HepG2 (cell line): ENCODE results near the gene MBNL3. TPM values are rescaled to one million over a fixed set of nuclear protein-coding genes. Genes with fewer than 3 reads are reported as not detected.

Experiments used
- FOXP1 ChIP-seq, 2 experiments: fragments of 450-650 bp in 1 of 2; IDR thresholded peaks; 2 replicates each; pipeline ENCODE4 v1.6.1; 2017 to 2018; ENCODE audit warnings: antibody characterized with exemption in 1 of 2
- HNF4G ChIP-seq, 2 experiments: sonication (generic) in 1 of 2; formaldehyde crosslinking in 1 of 2; IDR thresholded peaks; 2 replicates each; pipeline versions ENCODE4 v1.4.0 to v1.6.1; 2011 to 2020; ENCODE audit warnings: borderline replicate concordance in 2 of 2, low read depth in 2 of 2, mild to moderate bottlenecking in 2 of 2, low read length in 1 of 2, missing genetic modification reagents in 1 of 2, moderate library complexity in 1 of 2
- ISL2 ChIP-seq: sonication (generic); formaldehyde crosslinking; IDR thresholded peaks from 2 replicates; pipeline ENCODE4 v1.5.0; 2020; ENCODE audit warnings: missing genetic modification reagents
- MXI1 ChIP-seq: IDR thresholded peaks from 3 replicates; pipeline ENCODE4 v1.6.1; 2012; ENCODE audit warnings: low read depth, low read length, inconsistent platforms, borderline replicate concordance
- NCOA2 ChIP-seq: sonication (generic); formaldehyde crosslinking; IDR thresholded peaks from 2 replicates; pipeline ENCODE4 v1.8.0; 2022; ENCODE audit warnings: inconsistent platforms
- NFIB ChIP-seq: sonication (generic); formaldehyde crosslinking; IDR thresholded peaks from 2 replicates; pipeline ENCODE4 v1.9.0; 2021; ENCODE audit warnings: missing genetic modification reagents, mild to moderate bottlenecking, borderline replicate concordance
- SRSF1 ChIP-seq: fragments of 200-400 bp; formaldehyde crosslinking; optimal IDR thresholded peaks from 2 replicates; pipeline ENCODE3; 2017; ENCODE audit warnings: mild to moderate bottlenecking, low read depth, low read length, moderate library complexity
- XBP1 ChIP-seq: sonication (generic); formaldehyde crosslinking; IDR thresholded peaks from 2 replicates; pipeline ENCODE4 v1.5.0; 2020; ENCODE audit warnings: missing genetic modification reagents
- ZNF589 ChIP-seq: sonication (generic); formaldehyde crosslinking; conservative IDR thresholded peaks from 2 replicates; pipeline ENCODE4 v1.8.0; 2022; ENCODE audit warnings: mild to moderate bottlenecking, moderate library complexity, missing genetic modification reagents
- polyA plus RNA-seq, 8 experiments: library from polyadenylated mRNA; depleted of rRNA in 3 of 8; stranded (reverse) in 7 of 8; unstranded in 1 of 8; fragments of >200 nt; fragmentation: Illumina TruSeq in 4 of 8; extraction: Trizol in 4 of 8; gene quantifications; 2 replicates each; pipeline versions ENCODE4 v1.2.1 to v1.2.3, GENCODE V29; 2011 to 2016; ENCODE audit warnings: low read depth in 4 of 8, missing spikeins in 1 of 8, mixed read lengths in 1 of 8; ENCODE audit not compliant: insufficient read depth in 1 of 8
- total RNA-seq, 5 experiments: library from RNA; depleted of rRNA; stranded (reverse); fragments of >200 nt; fragmentation: Illumina TruSeq; extraction: Trizol; gene quantifications; 2 replicates each; pipeline ENCODE4 v1.2.3, GENCODE V29; 2016; ENCODE audit warnings: low read depth in 1 of 5
- TF ChIP-seq, protein P1 (sequence below): sonication (generic); formaldehyde crosslinking; IDR thresholded peaks from 2 replicates; pipeline ENCODE4 v1.4.0; 2020; ENCODE audit warnings: low read depth, mild to moderate bottlenecking, missing genetic modification reagents
- TF ChIP-seq, protein P2 (sequence below): sonication (generic); formaldehyde crosslinking; conservative IDR thresholded peaks from 2 replicates; pipeline ENCODE4 v1.8.1; 2023; ENCODE audit warnings: missing genetic modification reagents
- TF ChIP-seq, protein P3 (sequence below): sonication (generic); formaldehyde crosslinking; IDR thresholded peaks from 2 replicates; pipeline ENCODE4 v1.4.0; 2020; ENCODE audit warnings: mild to moderate bottlenecking, low read depth, missing genetic modification reagents
- TF ChIP-seq, protein P4 (sequence below): sonication (generic); formaldehyde crosslinking; IDR thresholded peaks from 2 replicates; pipeline ENCODE4 v1.4.0; 2020; ENCODE audit warnings: missing genetic modification reagents
- TF ChIP-seq, protein P5 (sequence below): sonication (generic); formaldehyde crosslinking; conservative IDR thresholded peaks from 2 replicates; pipeline ENCODE4 v1.8.0; 2022; ENCODE audit warnings: mild to moderate bottlenecking, moderate library complexity, missing genetic modification reagents
- TF ChIP-seq, protein P6 (sequence below): sonication (generic); formaldehyde crosslinking; IDR thresholded peaks from 2 replicates; pipeline ENCODE4 v1.4.0; 2020; ENCODE audit warnings: missing genetic modification reagents, mild to moderate bottlenecking, borderline replicate concordance
- TF ChIP-seq, protein P7 (sequence below): sonication (generic); formaldehyde crosslinking; IDR thresholded peaks from 2 replicates; pipeline ENCODE4 v1.9.0; 2022; ENCODE audit warnings: low read depth, missing genetic modification reagents

Gene MBNL3
- total and polyA plus RNA-seq, 2 of the 13 experiments (the other 11 are each of a cell fraction or from before 2014, with no cell fraction given) = 155 to 257 TPM

DNA sequence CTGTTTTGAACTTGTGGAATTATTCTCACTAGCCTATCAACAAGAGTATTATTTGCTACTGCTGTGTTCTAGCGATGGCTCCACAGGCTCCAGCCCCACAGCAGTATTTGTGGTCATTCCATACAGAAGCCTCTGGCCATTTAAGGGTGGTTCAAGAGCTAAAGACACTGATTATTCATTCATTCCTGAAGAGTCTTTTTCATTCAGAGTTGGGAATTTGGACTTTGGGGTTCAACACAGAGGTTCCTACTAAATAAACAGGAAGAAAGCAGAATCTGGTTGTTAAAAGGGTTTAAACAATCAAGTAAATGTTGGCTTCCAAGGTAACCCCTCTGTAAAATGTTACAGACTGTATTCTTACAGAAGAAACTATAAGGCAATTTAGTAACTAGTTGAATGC, 4.3 kb upstream of the MBNL3 start (continued):
- TF ChIP-seq HNF4G (IDR thresholded peaks at IDR 0.05; ENCODE audit: borderline replicate concordance, low read depth, low read length) (peak; percentile 64), HNF4G (CRISPR knock-in tag; IDR thresholded peaks at IDR 0.05; ENCODE audit: borderline replicate concordance, low read depth) (no peak), NFIB (CRISPR knock-in tag) (no peak), ZNF589 (CRISPR knock-in tag) (no peak), ISL2 (CRISPR knock-in tag) (peak; percentile 90), MXI1 (no peak), FOXP1 (IDR thresholded peaks at IDR 0.05) (no peak), FOXP1 (CRISPR knock-in tag; IDR thresholded peaks at IDR 0.05) (peak; percentile 76), SRSF1 (no peak), NCOA2 (peak; percentile 90), XBP1 (no peak)
- TF ChIP-seq, protein P1, sequence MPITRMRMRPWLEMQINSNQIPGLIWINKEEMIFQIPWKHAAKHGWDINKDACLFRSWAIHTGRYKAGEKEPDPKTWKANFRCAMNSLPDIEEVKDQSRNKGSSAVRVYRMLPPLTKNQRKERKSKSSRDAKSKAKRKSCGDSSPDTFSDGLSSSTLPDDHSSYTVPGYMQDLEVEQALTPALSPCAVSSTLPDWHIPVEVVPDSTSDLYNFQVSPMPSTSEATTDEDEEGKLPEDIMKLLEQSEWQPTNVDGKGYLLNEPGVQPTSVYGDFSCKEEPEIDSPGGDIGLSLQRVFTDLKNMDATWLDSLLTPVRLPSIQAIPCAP (CRISPR knock-in tag) = no peak
- TF ChIP-seq, protein P2, sequence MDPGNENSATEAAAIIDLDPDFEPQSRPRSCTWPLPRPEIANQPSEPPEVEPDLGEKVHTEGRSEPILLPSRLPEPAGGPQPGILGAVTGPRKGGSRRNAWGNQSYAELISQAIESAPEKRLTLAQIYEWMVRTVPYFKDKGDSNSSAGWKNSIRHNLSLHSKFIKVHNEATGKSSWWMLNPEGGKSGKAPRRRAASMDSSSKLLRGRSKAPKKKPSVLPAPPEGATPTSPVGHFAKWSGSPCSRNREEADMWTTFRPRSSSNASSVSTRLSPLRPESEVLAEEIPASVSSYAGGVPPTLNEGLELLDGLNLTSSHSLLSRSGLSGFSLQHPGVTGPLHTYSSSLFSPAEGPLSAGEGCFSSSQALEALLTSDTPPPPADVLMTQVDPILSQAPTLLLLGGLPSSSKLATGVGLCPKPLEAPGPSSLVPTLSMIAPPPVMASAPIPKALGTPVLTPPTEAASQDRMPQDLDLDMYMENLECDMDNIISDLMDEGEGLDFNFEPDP (CRISPR knock-in tag) = no peak
- TF ChIP-seq, protein P3, sequence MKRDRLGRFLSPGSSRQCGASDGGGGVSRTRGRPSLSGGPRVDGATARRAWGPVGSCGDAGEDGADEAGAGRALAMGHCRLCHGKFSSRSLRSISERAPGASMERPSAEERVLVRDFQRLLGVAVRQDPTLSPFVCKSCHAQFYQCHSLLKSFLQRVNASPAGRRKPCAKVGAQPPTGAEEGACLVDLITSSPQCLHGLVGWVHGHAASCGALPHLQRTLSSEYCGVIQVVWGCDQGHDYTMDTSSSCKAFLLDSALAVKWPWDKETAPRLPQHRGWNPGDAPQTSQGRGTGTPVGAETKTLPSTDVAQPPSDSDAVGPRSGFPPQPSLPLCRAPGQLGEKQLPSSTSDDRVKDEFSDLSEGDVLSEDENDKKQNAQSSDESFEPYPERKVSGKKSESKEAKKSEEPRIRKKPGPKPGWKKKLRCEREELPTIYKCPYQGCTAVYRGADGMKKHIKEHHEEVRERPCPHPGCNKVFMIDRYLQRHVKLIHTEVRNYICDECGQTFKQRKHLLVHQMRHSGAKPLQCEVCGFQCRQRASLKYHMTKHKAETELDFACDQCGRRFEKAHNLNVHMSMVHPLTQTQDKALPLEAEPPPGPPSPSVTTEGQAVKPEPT (CRISPR knock-in tag) = no peak
- TF ChIP-seq, protein P4, sequence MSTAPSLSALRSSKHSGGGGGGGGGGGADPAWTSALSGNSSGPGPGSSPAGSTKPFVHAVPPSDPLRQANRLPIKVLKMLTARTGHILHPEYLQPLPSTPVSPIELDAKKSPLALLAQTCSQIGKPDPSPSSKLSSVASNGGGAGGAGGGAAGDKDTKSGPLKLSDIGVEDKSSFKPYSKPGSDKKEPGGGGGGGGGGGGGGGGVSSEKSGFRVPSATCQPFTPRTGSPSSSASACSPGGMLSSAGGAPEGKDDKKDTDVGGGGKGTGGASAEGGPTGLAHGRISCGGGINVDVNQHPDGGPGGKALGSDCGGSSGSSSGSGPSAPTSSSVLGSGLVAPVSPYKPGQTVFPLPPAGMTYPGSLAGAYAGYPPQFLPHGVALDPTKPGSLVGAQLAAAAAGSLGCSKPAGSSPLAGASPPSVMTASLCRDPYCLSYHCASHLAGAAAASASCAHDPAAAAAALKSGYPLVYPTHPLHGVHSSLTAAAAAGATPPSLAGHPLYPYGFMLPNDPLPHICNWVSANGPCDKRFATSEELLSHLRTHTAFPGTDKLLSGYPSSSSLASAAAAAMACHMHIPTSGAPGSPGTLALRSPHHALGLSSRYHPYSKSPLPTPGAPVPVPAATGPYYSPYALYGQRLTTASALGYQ (CRISPR knock-in tag) = 0 out of 2 replicates have a peak, but pooled peaks have one; percentile 39
- TF ChIP-seq, protein P5, sequence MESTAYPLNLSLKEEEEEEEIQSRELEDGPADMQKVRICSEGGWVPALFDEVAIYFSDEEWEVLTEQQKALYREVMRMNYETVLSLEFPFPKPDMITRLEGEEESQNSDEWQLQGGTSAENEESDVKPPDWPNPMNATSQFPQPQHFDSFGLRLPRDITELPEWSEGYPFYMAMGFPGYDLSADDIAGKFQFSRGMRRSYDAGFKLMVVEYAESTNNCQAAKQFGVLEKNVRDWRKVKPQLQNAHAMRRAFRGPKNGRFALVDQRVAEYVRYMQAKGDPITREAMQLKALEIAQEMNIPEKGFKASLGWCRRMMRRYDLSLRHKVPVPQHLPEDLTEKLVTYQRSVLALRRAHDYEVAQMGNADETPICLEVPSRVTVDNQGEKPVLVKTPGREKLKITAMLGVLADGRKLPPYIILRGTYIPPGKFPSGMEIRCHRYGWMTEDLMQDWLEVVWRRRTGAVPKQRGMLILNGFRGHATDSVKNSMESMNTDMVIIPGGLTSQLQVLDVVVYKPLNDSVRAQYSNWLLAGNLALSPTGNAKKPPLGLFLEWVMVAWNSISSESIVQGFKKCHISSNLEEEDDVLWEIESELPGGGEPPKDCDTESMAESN (CRISPR knock-in tag) = no peak
- TF ChIP-seq, protein P6, sequence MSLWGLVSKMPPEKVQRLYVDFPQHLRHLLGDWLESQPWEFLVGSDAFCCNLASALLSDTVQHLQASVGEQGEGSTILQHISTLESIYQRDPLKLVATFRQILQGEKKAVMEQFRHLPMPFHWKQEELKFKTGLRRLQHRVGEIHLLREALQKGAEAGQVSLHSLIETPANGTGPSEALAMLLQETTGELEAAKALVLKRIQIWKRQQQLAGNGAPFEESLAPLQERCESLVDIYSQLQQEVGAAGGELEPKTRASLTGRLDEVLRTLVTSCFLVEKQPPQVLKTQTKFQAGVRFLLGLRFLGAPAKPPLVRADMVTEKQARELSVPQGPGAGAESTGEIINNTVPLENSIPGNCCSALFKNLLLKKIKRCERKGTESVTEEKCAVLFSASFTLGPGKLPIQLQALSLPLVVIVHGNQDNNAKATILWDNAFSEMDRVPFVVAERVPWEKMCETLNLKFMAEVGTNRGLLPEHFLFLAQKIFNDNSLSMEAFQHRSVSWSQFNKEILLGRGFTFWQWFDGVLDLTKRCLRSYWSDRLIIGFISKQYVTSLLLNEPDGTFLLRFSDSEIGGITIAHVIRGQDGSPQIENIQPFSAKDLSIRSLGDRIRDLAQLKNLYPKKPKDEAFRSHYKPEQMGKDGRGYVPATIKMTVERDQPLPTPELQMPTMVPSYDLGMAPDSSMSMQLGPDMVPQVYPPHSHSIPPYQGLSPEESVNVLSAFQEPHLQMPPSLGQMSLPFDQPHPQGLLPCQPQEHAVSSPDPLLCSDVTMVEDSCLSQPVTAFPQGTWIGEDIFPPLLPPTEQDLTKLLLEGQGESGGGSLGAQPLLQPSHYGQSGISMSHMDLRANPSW (CRISPR knock-in tag) = no peak
- TF ChIP-seq, protein P7, sequence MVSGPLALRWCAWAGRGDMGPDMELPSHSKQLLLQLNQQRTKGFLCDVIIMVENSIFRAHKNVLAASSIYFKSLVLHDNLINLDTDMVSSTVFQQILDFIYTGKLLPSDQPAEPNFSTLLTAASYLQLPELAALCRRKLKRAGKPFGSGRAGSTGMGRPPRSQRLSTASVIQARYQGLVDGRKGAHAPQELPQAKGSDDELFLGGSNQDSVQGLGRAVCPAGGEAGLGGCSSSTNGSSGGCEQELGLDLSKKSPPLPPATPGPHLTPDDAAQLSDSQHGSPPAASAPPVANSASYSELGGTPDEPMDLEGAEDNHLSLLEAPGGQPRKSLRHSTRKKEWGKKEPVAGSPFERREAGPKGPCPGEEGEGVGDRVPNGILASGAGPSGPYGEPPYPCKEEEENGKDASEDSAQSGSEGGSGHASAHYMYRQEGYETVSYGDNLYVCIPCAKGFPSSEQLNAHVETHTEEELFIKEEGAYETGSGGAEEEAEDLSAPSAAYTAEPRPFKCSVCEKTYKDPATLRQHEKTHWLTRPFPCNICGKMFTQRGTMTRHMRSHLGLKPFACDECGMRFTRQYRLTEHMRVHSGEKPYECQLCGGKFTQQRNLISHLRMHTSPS (CRISPR knock-in tag) = no peak
